ENCODE data around the gene PRMT7.

The PRMT7 gene

DNA sequence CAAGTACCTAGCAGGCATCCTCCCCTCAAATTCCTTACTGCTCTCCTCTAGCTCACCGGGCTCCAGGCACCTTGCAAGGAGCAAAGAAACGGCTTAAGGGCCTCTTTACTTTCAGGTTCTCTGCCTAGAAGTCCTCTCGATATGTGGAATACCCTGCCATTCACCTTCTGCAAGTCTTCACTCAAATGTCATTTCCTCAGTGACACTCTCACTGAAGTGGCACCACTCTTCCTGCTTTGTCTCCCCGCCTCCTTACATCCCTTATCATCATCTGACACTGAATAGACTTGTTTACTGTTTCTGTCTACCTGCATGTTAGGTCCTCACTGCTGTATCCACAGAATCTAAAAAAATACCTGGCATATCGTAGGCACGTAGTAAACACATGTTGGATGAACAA lies 1.0 kb upstream of the PRMT7 start:
- FAIRE-seq, result no peak

DNA sequence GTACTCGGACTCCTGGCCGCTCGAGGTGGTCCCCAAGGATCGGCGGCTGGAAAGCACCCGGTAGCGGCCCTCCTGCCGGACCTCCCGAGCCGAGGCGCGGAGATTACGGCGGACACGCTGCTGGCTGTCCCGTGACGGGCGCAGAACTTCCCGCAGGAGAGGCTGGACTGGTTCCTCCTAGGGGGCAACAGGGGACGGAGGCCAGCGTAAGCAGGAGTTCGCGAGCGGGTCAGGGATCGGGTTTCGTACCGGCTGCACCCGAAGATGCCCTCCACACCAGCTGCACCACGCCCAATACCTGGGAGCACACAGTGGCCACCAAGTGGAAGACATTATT lies 414 bp upstream of the PRMT7 start:
- FAIRE-seq, result no peak

DNA sequence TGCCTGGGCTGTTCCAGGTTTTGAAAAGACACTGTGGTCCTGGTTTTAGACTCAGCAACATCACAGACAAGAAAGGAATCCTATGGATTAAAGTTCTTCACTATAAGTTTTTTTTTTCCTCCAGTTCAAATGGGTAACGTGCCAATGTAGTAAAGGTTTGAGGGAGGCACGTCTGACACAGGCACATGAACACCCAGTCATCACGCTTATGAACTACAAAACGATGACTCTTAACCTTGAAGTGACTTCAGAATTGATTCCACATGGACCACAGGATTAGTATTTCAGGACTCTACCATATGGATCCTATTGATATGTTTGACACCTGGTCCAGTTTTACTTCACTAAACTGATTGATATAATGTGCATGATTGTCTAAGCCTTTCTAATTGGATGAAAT lies 2.3 kb downstream of the PRMT7 start:
- FAIRE-seq, result no peak

DNA sequence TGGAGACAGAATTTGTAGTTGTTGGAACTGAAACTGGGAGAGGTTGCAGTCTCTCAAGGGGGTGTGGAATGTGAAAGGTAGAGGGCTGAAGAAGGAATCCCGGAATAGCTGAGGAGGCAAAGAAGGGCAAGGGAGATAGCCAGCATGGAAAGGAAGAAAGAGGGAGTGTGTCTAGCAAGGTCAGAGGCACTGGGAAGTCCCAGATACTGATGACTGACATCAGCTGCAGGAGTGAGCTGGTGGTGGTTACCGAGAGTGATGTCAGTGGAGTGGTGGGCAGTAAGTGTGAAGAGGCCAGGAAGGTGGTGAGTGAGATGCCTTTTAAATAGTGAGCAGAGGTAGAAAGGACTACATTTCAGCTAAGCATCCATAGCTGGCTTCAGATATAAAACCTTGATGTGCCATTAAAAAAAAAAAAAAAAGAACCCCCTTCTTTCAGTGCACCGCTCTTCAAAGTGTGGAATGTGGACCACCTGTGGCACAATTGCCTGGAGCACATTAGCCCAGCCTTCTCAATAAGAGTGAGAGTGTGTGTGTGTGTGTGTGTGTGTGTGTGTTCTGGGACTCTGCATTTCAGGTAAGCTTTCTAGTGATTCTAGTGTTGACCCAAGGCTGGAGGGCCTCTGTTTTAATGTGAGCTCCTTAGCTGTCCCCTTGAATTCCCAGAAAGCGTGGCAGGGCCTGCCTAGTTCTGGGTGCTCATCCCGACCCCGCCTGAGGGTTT lies 8.5 kb downstream of the PRMT7 start:
- FAIRE-seq, result no peak

DNA sequence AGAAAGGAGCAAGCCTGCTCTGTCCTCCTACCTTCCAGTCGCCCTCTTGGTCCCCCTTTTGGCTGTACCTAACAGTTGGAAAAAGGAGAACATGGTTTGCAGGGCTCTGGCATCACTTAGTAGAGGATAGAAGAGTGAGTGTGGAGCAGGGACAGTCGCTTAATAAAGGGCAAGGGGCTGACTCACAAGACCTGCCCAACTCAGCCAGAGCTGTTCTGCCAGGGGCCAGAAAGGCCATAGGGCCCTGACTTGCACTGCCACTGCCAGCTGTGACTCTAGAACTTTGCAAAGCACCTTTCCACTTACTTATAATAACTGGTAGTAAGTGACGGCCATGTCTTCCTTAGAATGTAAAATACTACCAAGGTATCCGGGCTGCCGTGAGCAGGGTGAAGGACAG lies 13.5 kb downstream of the PRMT7 start:
- no peak for FAIRE-seq

DNA sequence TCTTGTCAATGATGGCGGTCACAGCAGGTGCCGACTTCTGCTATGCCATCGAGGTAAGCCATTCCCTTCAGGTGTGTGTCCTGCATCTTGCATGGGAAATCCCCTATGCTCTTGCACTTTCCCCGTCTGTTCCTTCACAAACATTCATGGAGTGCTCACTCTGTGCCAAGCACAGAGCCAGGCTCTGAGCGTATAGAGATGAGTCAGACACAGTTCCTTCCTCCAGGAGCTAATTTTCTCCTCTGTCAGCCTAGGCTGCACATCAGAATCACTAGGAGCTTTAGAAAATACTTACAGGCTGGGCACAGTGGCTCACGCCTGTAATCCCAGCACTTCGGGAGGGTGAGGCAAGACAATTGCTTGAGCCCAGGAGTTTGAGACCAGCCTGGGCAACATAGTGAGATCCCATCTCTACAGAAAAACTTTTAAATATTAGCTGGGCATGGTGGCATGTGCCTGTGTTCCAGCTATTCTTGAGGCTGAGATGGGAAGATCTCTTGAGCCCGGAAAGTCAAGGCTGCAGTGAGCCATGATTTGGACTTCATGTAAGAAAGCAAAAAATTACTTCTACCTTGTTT lies 14.1 kb downstream of the PRMT7 start:
- FAIRE-seq, result no peak

DNA sequence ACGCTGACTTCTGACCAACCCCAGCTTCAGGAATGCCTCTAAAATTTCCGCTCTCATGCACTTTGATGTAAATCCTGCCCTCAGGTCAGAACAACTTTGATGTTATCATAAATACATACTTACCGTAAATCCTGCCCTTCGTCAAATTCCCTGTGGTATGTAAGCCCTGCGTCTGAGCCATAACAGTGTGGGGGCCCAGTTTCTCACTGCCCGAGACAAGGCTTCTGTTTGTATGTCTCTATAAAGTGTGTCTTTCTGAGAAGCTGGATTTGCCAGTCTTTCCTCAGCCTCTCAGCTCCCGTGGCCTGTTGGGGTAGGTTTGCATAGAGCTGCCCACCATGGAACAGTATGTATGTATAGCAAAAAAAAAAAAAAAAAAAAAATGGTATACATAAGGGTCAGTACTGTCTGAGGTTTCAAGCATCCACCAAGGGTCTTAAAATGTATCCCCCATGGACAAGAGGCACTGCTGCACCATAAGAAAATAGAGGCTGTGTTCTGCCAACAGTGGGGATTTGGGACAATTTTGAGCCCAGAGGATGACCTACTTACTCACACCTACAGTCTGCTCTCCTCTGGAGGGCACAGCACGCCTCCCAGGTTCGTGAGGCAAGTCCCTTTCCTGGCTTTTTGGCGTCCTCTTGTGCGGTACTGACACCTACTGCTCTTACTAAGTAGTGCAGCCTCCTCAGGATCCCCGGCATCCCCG lies 17.5 kb downstream of the PRMT7 start:
- FAIRE-seq, result no peak

DNA sequence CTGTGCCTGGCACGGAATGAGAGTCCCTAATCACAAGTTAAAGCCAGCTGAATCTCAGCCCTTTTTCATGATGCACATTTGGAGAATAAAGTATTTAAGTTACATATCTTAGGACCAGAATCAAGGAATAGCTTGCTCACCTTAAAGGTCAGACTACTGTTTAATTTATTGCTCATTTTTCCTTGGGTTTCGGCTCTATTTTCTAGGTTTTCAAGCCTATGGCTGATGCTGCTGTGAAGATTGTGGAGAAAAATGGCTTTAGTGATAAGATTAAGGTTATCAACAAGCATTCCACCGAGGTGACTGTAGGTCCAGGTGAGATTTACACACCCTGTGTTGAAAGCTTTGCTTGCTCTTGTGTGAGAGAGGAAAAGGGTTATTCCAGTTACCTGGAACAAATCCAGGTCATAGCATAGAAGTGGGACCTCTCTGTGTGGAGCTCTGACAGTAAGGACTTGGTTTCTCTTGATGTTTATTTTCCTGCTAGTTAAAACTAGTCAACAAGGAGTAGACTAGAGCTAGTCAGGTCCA lies 18.1 kb downstream of the PRMT7 start:
- FAIRE-seq, result no peak

DNA sequence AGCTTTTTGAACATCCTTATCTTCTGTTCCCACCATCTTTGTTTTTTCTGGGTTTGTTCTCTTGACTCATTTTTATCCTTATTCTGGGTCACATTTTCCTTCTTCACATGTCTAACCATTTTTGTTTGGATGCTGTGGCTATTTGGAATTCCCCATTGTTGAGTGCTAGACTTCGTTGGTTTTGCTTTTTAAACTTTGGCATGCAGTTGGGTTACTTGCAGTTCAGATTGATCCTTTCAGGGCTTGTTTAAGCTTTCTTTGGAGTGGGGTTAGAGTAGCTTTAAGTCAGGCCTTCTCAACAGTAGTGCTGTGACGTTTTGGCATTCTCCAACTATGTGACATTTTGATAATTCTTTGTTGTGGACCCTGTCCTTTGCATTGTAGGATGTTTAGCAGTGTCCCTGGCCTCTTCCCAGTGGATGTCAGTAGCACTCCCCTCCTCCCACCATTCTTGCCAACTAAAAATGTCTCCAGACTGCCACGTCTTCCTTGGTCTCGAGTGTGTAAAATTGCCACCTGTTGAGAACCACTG lies 21.1 kb downstream of the PRMT7 start:
- no peak for FAIRE-seq

DNA sequence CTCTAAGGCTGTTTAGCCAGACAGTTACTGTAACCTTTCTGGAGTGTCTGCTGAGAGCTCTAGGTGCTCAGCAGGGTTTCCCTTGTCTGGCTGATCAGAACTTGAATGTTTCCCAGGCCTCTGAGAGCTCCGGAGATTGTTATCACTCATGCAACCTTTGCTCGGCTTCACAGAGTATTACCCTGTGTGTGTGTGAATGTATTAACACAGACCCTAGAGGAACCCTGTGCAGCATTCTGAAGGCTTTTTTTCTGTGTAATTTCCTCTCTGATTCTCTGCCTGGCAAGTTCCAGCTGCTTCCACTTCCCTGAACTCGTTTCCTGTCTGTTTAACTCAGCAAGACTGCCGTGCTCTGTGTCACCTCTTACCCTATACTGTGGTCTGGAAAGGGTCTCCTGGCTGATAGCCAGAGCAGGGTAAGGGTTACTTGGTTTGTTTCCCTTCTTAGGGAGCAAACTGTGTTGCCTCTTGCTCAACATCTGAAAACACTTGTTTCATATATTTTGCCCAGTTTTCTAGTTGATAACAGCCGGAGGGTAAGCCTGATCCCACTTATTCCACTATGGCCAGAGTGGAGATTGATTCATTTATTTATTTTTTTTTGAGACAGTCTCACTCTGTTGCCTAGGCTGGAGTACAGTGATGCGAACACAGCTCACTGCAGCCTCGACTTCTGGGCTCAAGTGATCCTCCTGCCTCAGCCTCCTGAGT lies 21.7 kb downstream of the PRMT7 start:
- FAIRE-seq, result no peak

DNA sequence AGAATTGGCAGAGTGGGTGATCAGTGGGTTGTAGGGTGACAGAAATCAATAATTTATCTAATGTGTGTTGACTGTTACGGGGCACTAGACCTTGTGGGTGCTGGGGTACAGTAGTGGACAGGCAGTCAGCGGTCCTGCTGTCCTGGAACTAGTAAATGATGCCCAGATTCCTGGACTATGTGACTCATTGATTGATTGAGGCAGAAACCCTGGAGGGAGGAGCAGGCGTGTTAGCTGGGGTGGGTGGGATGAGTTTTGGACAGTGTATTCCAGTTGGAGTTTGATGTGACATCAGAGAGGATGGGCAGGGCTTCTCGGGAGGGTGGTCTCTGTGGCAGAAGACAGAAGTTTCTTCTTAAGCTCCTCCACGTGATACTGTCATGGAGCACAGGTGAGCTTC lies 24.4 kb downstream of the PRMT7 start:
- FAIRE-seq, result no peak

DNA sequence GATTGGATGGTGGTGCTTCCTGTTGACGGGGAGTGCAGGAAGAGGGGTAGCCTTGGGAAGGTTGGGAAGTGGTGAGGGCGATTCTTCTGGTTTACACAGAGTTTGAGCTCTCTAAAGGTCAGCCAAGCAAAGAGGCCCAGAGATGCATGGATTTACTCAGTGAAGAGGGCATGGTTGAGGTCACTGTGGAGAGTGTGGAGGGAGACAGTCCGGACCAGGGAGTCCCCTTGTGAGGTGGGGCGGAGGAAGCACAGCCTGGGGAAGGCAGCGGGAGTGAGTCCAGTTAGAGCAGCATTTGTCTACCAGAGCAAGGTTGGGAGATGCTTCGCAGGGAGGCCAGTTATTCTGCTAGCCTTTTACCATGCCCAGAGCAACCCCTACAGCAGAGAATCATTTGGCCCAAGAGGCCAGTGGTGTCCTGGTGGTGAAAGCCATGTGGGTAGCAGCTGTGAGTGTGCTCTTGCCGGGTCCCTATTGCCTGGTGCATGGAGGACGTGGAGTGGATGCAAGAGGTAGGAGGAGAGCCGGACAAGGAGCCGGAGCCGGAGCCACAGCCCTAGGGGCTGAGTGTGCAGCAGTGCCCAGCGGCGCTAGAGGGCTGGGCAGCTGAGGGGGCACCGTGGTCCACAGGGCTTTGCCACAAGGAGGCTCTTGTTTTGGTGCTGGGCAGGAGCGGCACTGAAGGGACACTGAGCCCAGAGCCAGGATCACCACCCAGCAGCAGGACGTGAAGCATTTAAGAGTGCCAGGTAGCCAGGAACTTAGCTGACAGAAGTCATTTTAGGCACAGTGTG lies 27.7 kb downstream of the PRMT7 start:
- no peak for FAIRE-seq

DNA sequence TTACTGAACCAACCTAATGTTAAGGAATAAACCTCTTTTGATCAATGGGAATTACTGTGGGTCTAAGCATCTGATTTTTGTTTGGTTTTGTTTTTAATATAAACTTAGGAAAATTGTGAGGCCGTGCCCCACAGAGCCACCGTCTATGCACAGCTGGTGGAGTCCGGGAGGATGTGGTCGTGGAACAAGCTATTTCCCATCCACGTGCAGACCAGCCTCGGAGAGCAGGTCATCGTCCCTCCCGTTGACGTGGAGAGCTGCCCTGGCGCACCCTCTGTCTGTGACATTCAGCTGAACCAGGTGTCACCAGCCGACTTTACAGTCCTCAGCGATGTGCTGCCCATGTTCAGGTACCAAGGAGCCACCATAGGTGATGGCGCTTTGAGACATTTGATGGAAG lies 28.4 kb downstream of the PRMT7 start:
- FAIRE-seq, result no peak

DNA sequence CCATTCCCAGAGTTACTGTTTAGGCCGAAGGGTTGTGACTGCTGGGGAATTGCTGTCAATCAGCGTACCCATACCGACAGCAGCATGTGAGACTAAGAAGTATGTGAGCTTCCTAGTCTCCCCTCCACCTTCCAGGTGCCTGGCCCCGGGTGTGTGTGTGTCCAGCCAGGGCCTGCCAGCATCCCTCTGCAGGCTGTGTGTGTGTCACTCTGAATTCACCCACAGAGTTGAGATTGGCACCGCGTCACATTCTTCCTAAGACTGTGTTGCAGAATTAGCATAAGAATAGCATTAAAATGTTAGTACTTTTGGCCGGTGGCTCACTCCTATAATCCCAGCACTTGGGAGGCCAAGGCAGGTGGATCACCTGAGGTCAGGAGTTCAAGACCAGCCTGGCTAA lies 31.8 kb downstream of the PRMT7 start:
- no peak for FAIRE-seq

DNA sequence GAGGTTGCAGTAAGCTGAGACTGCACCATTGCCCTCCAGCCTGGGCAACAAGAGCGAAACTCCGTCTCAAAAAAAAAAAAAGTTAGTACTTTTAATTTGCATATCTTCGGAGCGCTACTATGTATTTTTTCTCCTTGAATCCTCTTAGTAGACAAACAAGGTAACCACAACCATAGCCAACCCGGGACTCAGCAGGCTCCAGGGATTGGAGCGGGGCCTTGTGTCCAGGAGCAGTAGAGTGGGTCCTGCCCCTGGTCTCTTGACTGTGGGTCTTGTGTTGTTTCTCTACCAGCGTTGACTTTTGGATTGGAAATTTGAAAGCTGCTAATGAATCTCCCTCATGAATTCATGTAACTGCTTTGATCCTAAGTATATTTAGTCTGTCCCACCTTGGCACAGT lies 32.3 kb downstream of the PRMT7 start:
- FAIRE-seq, result no peak

DNA sequence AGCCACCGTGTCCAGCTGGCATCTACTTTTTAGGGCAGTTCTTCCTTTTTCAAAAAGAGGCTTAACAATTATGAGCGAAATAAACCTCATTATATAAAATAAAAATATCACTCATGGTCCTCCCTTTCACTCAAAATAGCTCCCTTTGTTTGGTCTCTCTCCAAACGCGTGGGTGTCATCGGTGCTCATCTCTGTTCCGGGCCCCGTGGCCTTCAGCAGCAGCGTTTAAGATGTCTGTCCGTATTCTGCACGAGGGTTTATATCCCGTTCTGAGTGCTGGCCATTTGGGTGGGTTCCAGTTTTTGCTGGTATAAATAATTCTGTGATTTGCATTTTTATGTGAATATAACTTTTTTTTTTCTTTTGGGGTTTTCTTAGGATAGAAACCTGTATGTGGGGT lies 33.4 kb downstream of the PRMT7 start:
- no peak for FAIRE-seq

DNA sequence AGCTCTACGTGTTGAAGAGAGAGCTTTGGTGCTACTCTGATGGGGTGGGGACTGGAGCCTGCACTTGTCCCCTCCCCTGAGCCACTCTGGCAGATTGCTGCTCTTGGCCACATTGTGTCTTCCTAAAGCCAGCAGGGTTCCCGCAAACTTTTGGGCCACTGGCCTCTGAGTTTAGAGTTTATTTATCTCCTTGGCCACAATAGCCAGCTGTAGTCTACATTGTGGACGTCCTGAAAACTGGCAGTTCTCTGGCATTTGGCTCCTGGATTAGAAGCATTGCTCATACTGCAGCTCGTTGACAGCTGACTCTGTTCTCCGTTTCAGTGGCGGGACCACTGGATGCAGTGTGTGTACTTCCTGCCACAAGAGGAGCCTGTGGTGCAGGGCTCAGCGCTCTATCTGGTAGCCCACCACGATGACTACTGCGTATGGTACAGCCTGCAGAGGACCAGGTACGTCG lies 34.6 kb downstream of the PRMT7 start:
- no peak for FAIRE-seq

DNA sequence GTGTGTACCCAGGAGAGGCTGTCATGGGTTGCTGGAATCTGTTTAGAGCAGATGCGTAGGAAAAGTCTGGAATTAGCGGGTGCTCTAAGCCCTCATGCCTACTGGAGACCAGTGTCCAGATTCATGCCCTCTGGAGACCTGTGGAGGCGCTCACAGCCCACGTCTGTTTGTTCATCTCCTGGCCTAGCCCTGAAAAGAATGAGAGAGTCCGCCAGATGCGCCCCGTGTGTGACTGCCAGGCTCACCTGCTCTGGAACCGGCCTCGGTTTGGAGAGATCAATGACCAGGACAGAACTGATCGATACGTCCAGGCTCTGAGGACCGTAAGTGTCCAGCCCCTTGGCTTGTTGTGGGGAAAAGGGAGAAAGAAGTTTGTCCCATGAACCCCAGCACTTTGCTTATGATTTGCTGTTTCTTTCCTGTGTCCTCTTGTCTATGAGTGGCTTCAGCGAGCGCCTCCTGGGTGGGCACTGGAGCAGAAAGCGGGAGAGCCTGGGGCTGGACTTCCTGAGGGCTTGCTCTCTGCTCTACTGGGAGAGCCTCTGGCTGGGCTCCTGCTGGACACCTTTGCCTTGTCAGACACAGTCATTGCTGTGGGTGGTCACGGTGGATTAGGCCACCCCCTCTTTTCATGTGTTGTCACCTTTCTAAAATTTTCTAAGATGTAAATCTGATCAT lies 35.3 kb downstream of the PRMT7 start:
- FAIRE-seq, result no peak

DNA sequence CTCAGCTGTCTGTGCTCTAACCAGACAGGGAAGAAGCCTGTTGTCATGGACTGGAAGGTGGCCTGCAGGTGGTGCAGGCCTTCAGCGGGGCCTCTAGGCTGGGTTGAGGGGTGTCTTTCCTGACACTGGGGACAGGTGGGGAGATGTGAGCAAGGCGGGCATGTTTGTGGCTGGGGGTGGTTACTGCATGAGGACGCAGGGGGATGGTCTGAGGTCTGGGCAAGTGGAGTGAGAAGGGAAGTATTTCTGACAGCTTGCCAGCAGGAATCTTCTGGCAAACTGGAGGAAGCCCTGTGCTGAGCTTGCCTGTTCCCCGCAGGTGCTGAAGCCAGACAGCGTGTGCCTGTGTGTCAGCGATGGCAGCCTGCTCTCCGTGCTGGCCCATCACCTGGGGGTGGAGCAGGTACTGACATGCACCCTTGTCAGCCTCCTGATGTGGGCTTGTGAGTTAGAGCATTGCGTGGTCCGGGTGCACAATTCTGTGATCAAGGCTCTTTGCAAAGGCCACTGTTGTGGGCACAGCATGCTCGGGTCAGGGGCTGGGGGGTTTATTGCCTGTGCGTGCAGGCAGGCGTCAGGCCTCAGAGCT lies 36.2 kb downstream of the PRMT7 start:
- FAIRE-seq, result no peak

DNA sequence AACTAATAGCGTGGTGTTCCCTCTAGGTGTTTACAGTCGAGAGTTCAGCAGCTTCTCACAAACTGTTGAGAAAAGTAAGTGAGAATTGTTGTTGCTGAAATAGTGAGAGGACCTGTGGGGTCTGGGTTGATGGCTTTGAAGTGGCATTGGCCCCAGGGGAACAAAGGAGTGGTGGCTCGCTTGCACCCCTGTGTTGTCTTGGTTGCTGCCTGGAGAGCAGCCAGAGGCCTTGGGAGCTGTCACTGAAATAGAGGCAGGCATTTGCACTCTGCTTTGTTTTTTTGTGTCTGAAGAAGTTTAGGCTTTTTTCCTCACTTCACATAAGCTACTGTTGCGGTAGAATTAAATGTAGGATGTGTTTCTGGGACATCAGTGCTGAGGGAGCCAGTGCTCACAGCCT lies 36.8 kb downstream of the PRMT7 start:
- FAIRE-seq, result no peak

DNA sequence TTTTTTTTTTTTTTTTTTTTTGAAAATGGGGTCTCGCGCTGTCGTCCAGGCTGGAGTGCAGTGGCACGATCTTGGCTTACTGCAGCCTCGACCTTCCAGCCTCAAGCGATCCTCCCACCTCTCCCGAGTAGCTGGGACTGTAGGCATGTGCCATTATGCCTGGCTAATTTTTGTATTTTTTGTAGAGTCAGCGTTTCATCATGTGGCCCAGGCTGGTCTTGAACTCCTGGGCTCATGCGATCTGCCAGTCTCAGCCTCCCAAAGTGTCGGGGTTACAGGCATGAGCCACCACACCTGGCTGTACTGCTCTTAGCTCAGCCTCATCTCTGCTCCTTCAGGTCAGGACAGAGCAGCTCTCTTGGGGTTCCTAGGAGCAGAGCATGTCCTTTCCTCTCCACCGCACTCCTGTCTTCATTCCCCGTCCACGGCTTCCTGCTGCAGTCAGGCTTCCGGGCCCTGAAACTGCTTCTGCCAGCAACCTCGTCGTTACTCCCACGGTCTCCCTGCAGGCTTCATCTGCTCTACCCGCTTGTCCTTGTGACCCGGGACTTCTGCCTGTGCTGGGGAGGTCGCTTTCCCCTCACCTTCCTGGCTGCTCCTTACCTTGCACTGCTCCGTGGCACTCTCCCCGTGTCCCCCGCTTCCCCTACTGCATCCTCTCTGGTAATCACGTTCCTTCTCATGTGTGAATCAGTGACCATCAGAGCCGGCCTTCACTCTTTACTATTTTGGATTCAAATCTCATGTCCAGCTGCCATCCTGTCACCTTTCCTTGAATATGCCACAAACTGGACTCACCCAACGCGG lies 38.0 kb downstream of the PRMT7 start:
- FAIRE-seq, result no peak

Measured in TTC549 (cell line).